ENCODE measurements around the gene HABP4. TPM values are rescaled to one million over a fixed set of nuclear protein-coding genes. Genes with fewer than 3 reads are reported as not detected.

Gene HABP4
- total and polyA plus RNA-seq, 4 donors: 1.1 to 4.0 (median 2.9) TPM

- Histone ChIP-seq H3K4me1 (ENCODE audit: control insufficient read depth in 4 of 4, insufficient read depth in 4 of 4, low read length in 3 of 4) (peaks cover 4 to 31% (median 27%) of the 10 kb centered on the region in 4 donors), H3K27me3 (ENCODE audit: control insufficient read depth in 4 of 4, insufficient read depth in 4 of 4, low read length in 3 of 4) (no peaks in the 10 kb centered on the region), H3K27ac (ENCODE audit: low read depth in 1 of 2, low read length in 2 of 2) (peak overlapping the region; percentile 97 to 99), H3K4me3 (ENCODE audit: low read depth in 1 of 3, low read length in 3 of 3) (peak overlapping the region; percentile 85 to 98 (median 90)), H3K9me3 (ENCODE audit: control insufficient read depth in 4 of 4, low read length in 3 of 4) (no peaks in the 10 kb centered on the region), H3K36me3 (ENCODE audit: control insufficient read depth in 4 of 4, insufficient read depth in 3 of 4, low read depth in 1 of 4, low read length in 3 of 4) (no peaks in the 10 kb centered on the region), H3K9ac (ENCODE audit: low read depth in 1 of 2, low read length in 2 of 2) (peak overlapping the region; percentile 66 to 88)
- peak; percentile 80 for DNase-seq (ENCODE audit: low spot score)
- WGBS: under 1% methylated on average over 58 of the region's 58 CpGs
- peak; percentile 74 for TF ChIP-seq REST (IDR thresholded peaks at IDR 0.05)
- no peak for TF ChIP-seq YY1 (IDR thresholded peaks at IDR 0.05)
- TF ChIP-seq MAX (IDR thresholded peaks at IDR 0.05): peak; percentile 3
These were observed 30.9 kb upstream of the HABP4 start for GRCh38 chr9:96418920-96419690.

- H3K4me1 ChIP-seq (ENCODE audit: control insufficient read depth in 4 of 4, insufficient read depth in 4 of 4, low read length in 3 of 4): peaks cover 4 to 31% (median 27%) of the 10 kb centered on the region in 4 donors
- H3K36me3 ChIP-seq (ENCODE audit: control insufficient read depth in 4 of 4, insufficient read depth in 3 of 4, low read depth in 1 of 4, low read length in 3 of 4): no peaks in the 10 kb centered on the region
- H3K27me3 ChIP-seq (ENCODE audit: control insufficient read depth in 4 of 4, insufficient read depth in 4 of 4, low read length in 3 of 4): no peaks in the 10 kb centered on the region
- H3K27ac ChIP-seq (ENCODE audit: low read depth in 1 of 2, low read length in 2 of 2): peak overlapping the region; percentile 97 to 99
- DNase-seq (ENCODE audit: low spot score): no peak
- TF ChIP-seq CTCF (IDR thresholded peaks at IDR 0.05; ENCODE audit: low read depth, low read length, missing input control): no peak
- no peak for TF ChIP-seq MAX (IDR thresholded peaks at IDR 0.05)
- TF ChIP-seq EGR1 (IDR thresholded peaks at IDR 0.05; ENCODE audit: low read depth in 2 of 2): no peak
- TF ChIP-seq FOXA1 (IDR thresholded peaks at IDR 0.05): no peak
- no peak for TF ChIP-seq ZBTB33 (IDR thresholded peaks at IDR 0.05)
- no peak for TF ChIP-seq JUND (IDR thresholded peaks at IDR 0.05)
- TF ChIP-seq RAD21 (IDR thresholded peaks at IDR 0.05): no peak
- H3K9me3 ChIP-seq (ENCODE audit: control insufficient read depth in 4 of 4, low read length in 3 of 4): no peaks in the 10 kb centered on the region
- peak overlapping the region; percentile 66 to 88 for H3K9ac ChIP-seq (ENCODE audit: low read depth in 1 of 2, low read length in 2 of 2)
- peak overlapping the region in 2 of 3 donors; percentile 85 to 90 for H3K4me3 ChIP-seq (ENCODE audit: low read depth in 1 of 3, low read length in 3 of 3)
- WGBS: 31% methylated on average over 2 of the region's 2 CpGs
These were observed 30.3 kb upstream of the HABP4 start for GRCh38 chr9:96419691-96419969.

Data from liver (tissue), 9 donors.